ENCODE results near the gene C5orf63. TPM values are rescaled to one million over a fixed set of nuclear protein-coding genes. Genes with fewer than 3 reads are reported as not detected.

Gene C5orf63
- polyA plus RNA-seq, 1 donor from 2014 or later, result not detected

GRCh38 chr5:127079994-127080491, 6.7 kb upstream of the C5orf63 start:
- Histone ChIP-seq H3F3A (ENCODE audit: insufficient read depth, low read length, poor library complexity, severe bottlenecking) (no peaks in the 10 kb centered on the region), H3K4me3 (ENCODE audit: low read length) (no peak overlapping the region), H2AFZ (ENCODE audit: low read depth, low read length) (no peak overlapping the region), H3K79me2 (replicated peaks; ENCODE audit: insufficient read depth, low read length) (no peaks in the 10 kb centered on the region), H3K9me3 (ENCODE audit: low read length) (no peaks in the 10 kb centered on the region), H3K27ac (ENCODE audit: low read length) (no peak overlapping the region), H3K9me2 (ENCODE audit: insufficient read depth, low read length) (no peaks in the 10 kb centered on the region), H3K27me3 (ENCODE audit: insufficient read depth, low read depth, low read length) (no peaks in the 10 kb centered on the region), H3K4me2 (ENCODE audit: low read length) (no peak overlapping the region), H3K36me3 (ENCODE audit: insufficient read depth, low read length) (no peaks in the 10 kb centered on the region), H3K9ac (ENCODE audit: low read length) (no peak overlapping the region), H4K20me1 (ENCODE audit: insufficient read depth) (no peaks in the 10 kb centered on the region)
- TF ChIP-seq POLR2AphosphoS5 (IDR thresholded peaks at IDR 0.05), result no peak
- no peak for TF ChIP-seq SMC3 (conservative IDR thresholded peaks at IDR 0.05; ENCODE audit: poor library complexity)
- no peak for TF ChIP-seq REST (IDR thresholded peaks at IDR 0.05; ENCODE audit: borderline replicate concordance)
- TF ChIP-seq RAD21 (conservative IDR thresholded peaks at IDR 0.05), result no peak
- TF ChIP-seq EZH2 (IDR thresholded peaks at IDR 0.05; ENCODE audit: borderline replicate concordance, insufficient read depth, low read length, poor library complexity, severe bottlenecking), result no peak
- TF ChIP-seq MXI1 (conservative IDR thresholded peaks at IDR 0.05; ENCODE audit: poor library complexity, severe bottlenecking), result no peak
- TF ChIP-seq EP300 (conservative IDR thresholded peaks at IDR 0.05; ENCODE audit: poor library complexity, severe bottlenecking), result no peak
- TF ChIP-seq CTCF (IDR thresholded peaks at IDR 0.05; ENCODE audit: poor library complexity, severe bottlenecking), result no peak
- no peak for TF ChIP-seq TAF1 (IDR thresholded peaks at IDR 0.05; ENCODE audit: low read depth)

GRCh38 chr5:127077366-127077765, 4.1 kb upstream of the C5orf63 start:
- H3K27ac ChIP-seq (ENCODE audit: low read length), result no peak overlapping the region
- no peak for TF ChIP-seq TAF1 (IDR thresholded peaks at IDR 0.05; ENCODE audit: low read depth)
- no peak for TF ChIP-seq CTCF (IDR thresholded peaks at IDR 0.05; ENCODE audit: poor library complexity, severe bottlenecking)
- TF ChIP-seq SMC3 (conservative IDR thresholded peaks at IDR 0.05; ENCODE audit: poor library complexity), result no peak
- no peak for TF ChIP-seq EP300 (conservative IDR thresholded peaks at IDR 0.05; ENCODE audit: poor library complexity, severe bottlenecking)
- TF ChIP-seq RAD21 (conservative IDR thresholded peaks at IDR 0.05), result no peak
- TF ChIP-seq EZH2 (IDR thresholded peaks at IDR 0.05; ENCODE audit: borderline replicate concordance, insufficient read depth, low read length, poor library complexity, severe bottlenecking), result no peak
- TF ChIP-seq MXI1 (conservative IDR thresholded peaks at IDR 0.05; ENCODE audit: poor library complexity, severe bottlenecking), result no peak
- no peak for TF ChIP-seq POLR2AphosphoS5 (IDR thresholded peaks at IDR 0.05)
- TF ChIP-seq REST (IDR thresholded peaks at IDR 0.05; ENCODE audit: borderline replicate concordance), result no peak
- H3K9me2 ChIP-seq (ENCODE audit: insufficient read depth, low read length), result no peaks in the 10 kb centered on the region
- no peaks in the 10 kb centered on the region for H4K20me1 ChIP-seq (ENCODE audit: insufficient read depth)
- H2AFZ ChIP-seq (ENCODE audit: low read depth, low read length), result no peak overlapping the region
- H3K79me2 ChIP-seq (replicated peaks; ENCODE audit: insufficient read depth, low read length), result no peaks in the 10 kb centered on the region
- H3K9me3 ChIP-seq (ENCODE audit: low read length), result no peaks in the 10 kb centered on the region
- no peaks in the 10 kb centered on the region for H3F3A ChIP-seq (ENCODE audit: insufficient read depth, low read length, poor library complexity, severe bottlenecking)
- no peak overlapping the region for H3K4me3 ChIP-seq (ENCODE audit: low read length)
- H3K4me2 ChIP-seq (ENCODE audit: low read length), result no peak overlapping the region
- no peaks in the 10 kb centered on the region for H3K36me3 ChIP-seq (ENCODE audit: insufficient read depth, low read length)
- H3K9ac ChIP-seq (ENCODE audit: low read length), result no peak overlapping the region
- no peaks in the 10 kb centered on the region for H3K27me3 ChIP-seq (ENCODE audit: insufficient read depth, low read depth, low read length)
